ENCODE results near the gene NDUFB7.

NDUFB7 gene

DNA sequence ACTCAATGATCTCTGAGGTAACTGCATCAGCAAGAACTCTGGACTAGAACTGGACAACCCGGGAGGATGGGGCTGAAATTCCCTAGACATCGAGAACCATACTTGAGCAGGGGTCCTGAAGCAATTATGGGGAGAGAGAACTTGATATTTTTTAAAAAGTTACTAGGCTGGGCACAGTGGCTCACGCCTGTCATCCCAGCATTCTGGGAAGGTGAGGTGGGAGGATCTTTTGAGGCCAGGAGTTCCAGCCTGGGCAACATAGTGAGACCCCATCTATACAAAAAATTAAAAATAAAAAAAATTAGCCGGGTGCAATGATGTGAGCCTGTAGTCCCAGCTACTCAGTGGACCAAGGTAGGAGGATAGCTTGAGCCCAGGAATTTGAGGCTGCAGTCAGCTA, 51.3 kb downstream of the NDUFB7 start:
- no peak for DNase-seq (ENCODE audit: low spot score)

DNA sequence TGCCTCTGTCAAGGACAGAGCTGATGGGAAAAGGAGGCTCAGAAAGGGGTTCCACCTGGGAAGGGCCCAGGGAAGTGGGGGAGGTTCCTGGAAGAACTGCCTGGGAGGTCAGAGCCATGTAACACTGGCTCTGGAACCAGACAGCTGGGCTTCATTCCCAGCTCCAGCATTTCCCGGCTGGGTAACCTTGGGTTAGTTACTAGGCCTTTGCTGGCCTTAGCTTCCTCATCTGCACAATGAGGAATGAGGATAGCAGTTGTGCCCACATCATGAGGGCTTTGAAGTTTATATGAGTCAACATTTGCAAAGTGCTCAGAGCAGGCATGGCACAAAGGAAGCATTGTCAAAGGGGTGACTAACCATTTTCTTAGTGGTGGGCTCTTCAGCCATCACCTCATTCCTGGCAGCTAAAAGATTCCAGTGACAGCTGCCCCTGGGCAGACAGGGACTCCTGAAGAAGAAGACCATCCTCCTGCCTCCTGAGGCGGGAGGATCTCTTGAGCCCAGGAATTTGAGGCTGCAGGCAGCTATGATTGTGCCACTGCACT, 51.9 kb downstream of the NDUFB7 start:
- peak; percentile 94 for DNase-seq (ENCODE audit: low spot score)

GRCh38 chr19:14519245-14519859, 52.5 kb downstream of the NDUFB7 start:
- no peak for DNase-seq (ENCODE audit: low spot score)

DNA sequence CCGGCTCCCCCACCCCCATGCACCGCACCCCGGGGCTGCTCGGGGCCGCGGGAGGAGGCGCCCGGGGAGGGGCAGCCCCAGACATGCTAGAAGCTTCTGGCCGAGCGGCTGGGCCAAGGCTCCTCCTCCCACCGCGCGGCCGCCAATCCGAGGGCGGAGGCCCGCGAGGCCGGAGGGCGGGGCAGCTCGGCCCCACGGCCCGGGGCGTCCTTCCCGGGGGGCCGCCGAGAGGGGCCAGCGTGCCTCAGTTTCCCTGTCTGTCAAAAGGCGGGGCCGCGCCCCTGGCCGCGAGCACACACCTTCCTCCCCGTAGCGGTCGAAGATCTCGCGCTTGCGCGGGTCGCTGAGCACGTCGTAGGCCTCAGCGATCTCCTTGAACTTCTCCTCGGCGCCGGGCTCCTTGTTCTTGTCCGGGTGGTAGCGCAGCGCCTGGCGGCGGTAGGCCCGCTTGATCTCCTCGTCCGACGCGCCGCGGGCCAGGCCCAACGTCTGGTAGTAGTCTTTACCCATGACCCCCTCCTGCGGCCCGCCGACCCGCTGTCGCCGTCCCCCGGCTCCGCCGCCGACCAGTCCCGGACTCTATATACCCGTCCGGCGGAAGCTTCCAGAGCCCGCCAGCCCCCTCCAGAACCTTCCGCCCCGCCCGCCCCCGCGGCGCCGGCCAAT, 53.9 kb downstream of the NDUFB7 start, which contains the start of gene DNAJB1:
Gene DNAJB1 (minus strand): TSS at position 558 of the 666 bp plus-strand sequence. CDS start 48 bp downstream, at position 510.
- no peak for DNase-seq (ENCODE audit: low spot score)

GRCh38 chr19:14517446-14517839, 54.4 kb downstream of the NDUFB7 start:
- no peak for DNase-seq (ENCODE audit: low spot score)

DNA sequence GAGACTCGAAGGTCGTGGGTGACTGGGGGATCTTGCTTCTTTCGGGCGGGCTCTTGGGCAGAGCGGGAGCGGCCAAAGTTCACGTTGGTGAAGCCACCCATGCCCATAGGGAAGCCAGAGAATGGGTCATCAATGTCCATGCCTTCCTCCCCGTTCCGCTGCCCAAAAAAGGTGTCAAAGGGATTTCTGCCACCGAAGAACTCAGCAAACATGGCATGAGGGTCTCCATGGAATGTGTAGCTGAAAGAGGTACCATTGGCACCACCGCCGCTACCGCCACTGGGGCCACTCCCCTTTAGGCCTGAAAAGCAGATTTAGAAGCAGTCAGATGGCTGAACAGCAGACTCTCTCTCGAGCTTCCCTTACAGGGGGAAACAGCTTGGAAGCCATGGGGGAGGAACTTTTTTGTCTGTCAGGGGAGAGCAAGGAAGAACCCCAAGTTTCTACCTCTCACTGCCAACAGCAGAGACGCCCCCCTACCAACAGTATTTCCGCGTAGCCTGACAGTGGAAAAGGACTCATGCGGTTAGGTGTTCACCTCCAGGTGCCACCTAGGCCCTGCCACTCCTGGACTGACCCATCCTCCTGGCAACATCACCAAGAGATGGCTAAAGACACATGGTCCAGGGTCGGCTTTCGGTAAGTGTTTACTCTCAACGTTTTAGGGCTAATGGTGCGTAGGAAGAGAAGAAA, 55.0 kb downstream of the NDUFB7 start:
- DNase-seq (ENCODE audit: low spot score), result no peak
